GM23338 (cell line): ENCODE results near the gene EBF4. TPM values are rescaled to one million over a fixed set of nuclear protein-coding genes. Genes with fewer than 3 reads are reported as not detected.

Source experiments
- ATAC-seq: fragments of 200-7000 bp; cut with Tn5 transposase; 3 replicates; pipeline ENCODE4 v1.9.1; 2020
- DNase-seq: peaks from one replicate; pipeline ENCODE4 v3.0.0-alpha.2; 2015; ENCODE audit warnings: low spot score
- H2AFZ ChIP-seq: fragments of 200-600 bp; sonication (generic); 2 replicates; pipeline ENCODE4 v1.8.0; 2016; ENCODE audit warnings: antibody characterized with exemption, mild to moderate bottlenecking, moderate library complexity
- H3F3A ChIP-seq: fragments of 200-600 bp; sonication (generic); replicated peaks from 2 replicates; pipeline ENCODE4 v1.8.0; 2017; ENCODE audit warnings: antibody characterized with exemption, mixed run types, low read depth
- H3K27ac ChIP-seq: fragments of 200-600 bp; sonication (generic); 2 replicates; pipeline ENCODE4 v1.6.1; 2016; ENCODE audit warnings: low read depth
- H3K27me3 ChIP-seq: fragments of 200-600 bp; sonication (generic); 2 replicates; pipeline ENCODE4 v1.8.0; 2016; ENCODE audit warnings: mild to moderate bottlenecking, mixed run types, moderate library complexity; ENCODE audit not compliant: insufficient read depth
- H3K36me3 ChIP-seq: fragments of 200-600 bp; sonication (generic); 2 replicates; pipeline ENCODE4 v1.8.0; 2016; ENCODE audit warnings: mild to moderate bottlenecking; ENCODE audit not compliant: insufficient read depth
- H3K4me1 ChIP-seq: fragments of 200-600 bp; sonication (generic); 2 replicates; pipeline ENCODE4 v1.8.0; 2016; ENCODE audit warnings: mild to moderate bottlenecking, moderate library complexity; ENCODE audit not compliant: insufficient read depth
- H3K4me2 ChIP-seq: fragments of 200-600 bp; sonication (generic); 2 replicates; pipeline ENCODE4 v1.7.1; 2017; ENCODE audit warnings: mixed run types
- H3K4me3 ChIP-seq: fragments of 200-600 bp; sonication (generic); 2 replicates; pipeline ENCODE4 v1.6.1; 2016; ENCODE audit warnings: mixed run types
- H3K79me2 ChIP-seq: fragments of 200-600 bp; sonication (generic); replicated peaks from 2 replicates; pipeline ENCODE4 v1.8.0; 2017; ENCODE audit warnings: mild to moderate bottlenecking; ENCODE audit not compliant: insufficient read depth
- H3K9me2 ChIP-seq: fragments of 200-600 bp; sonication (generic); 2 replicates; pipeline ENCODE4 v1.8.0; 2017; ENCODE audit not compliant: insufficient read depth
- H4K20me1 ChIP-seq: fragments of 200-600 bp; sonication (generic); replicated peaks from 2 replicates; pipeline ENCODE4 v1.8.0; 2017; ENCODE audit warnings: mild to moderate bottlenecking; ENCODE audit not compliant: insufficient read depth
- H3K27ac Mint-ChIP-seq: 2 replicates; pipeline ENCODE4 v1.8.0; 2020; ENCODE audit warnings: inconsistent platforms, mild to moderate bottlenecking, moderate library complexity, mixed read lengths
- H3K27me3 Mint-ChIP-seq: 3 replicates; pipeline ENCODE4 v1.8.0; 2022; ENCODE audit warnings: low read depth, mild to moderate bottlenecking, moderate library complexity, mixed read lengths, inconsistent platforms; ENCODE audit not compliant: insufficient read depth, poor library complexity
- H3K36me3 Mint-ChIP-seq: 3 replicates; pipeline ENCODE4 v1.8.0; 2021; ENCODE audit warnings: low read depth, mild to moderate bottlenecking, inconsistent platforms, moderate library complexity, mixed read lengths
- H3K4me1 Mint-ChIP-seq: 3 replicates; pipeline ENCODE4 v1.8.0; 2020; ENCODE audit warnings: mild to moderate bottlenecking, inconsistent platforms, mixed read lengths
- H3K4me3 Mint-ChIP-seq: 3 replicates; pipeline ENCODE4 v1.8.0; 2021; ENCODE audit warnings: moderate library complexity, mild to moderate bottlenecking, inconsistent platforms, mixed read lengths
- H3K9me3 Mint-ChIP-seq: 3 replicates; pipeline ENCODE4 v1.8.0; 2020; ENCODE audit warnings: moderate library complexity, mild to moderate bottlenecking, inconsistent platforms, mixed read lengths
- CREB1 ChIP-seq: fragments of 250-450 bp; sonication (Bioruptor Pico); IDR thresholded peaks from 2 replicates; pipeline ENCODE4 v1.5.0; 2020; ENCODE audit warnings: low read depth, mild to moderate bottlenecking, moderate library complexity
- EZH2 ChIP-seq: fragments of 200-600 bp; sonication (generic); IDR thresholded peaks from one replicate; pipeline ENCODE4 v1.8.0; 2017; ENCODE audit warnings: antibody characterized with exemption, mild to moderate bottlenecking, low read depth; ENCODE audit not compliant: unreplicated experiment
- JUNB ChIP-seq: IDR thresholded peaks from one replicate; pipeline ENCODE4 v1.6.1; 2016; ENCODE audit warnings: antibody characterized with exemption; ENCODE audit not compliant: unreplicated experiment
- NANOG ChIP-seq: IDR thresholded peaks from 2 replicates; pipeline ENCODE4 v1.6.1; 2016; ENCODE audit warnings: antibody characterized with exemption, borderline replicate concordance
- POLR2AphosphoS5 ChIP-seq: IDR thresholded peaks from 2 replicates; pipeline ENCODE4 v1.6.1; 2016; ENCODE audit warnings: antibody characterized with exemption, low read depth
- STAT1 ChIP-seq: IDR thresholded peaks from one replicate; pipeline ENCODE4 v1.6.1; 2016; ENCODE audit warnings: antibody characterized with exemption; ENCODE audit not compliant: unreplicated experiment
- ZNF114 ChIP-seq: fragments of 250-450 bp; sonication (Bioruptor Pico); IDR thresholded peaks from 2 replicates; pipeline ENCODE4 v1.5.0; 2020; ENCODE audit warnings: mild to moderate bottlenecking, moderate library complexity
- ZNF331 ChIP-seq: fragments of 250-450 bp; sonication (Bioruptor Pico); IDR thresholded peaks from 2 replicates; pipeline ENCODE4 v1.5.0; 2020; ENCODE audit warnings: low read depth, mild to moderate bottlenecking, moderate library complexity
- polyA plus RNA-seq: library from polyadenylated mRNA; unstranded; fragments of >200 nt; fragmentation: Nextera tagmentation; extraction: Ambion mirVana; gene quantifications from 2 replicates; pipeline ENCODE4 v1.2.1, GENCODE V29; 2016
- total RNA-seq: library from RNA; depleted of rRNA; stranded (reverse); fragments of >200 nt; shearing (Covaris generic); gene quantifications from 2 replicates; pipeline ENCODE4 v1.2.3, GENCODE V29; 2014
- TF ChIP-seq, protein P1 (sequence below): IDR thresholded peaks from one replicate; pipeline ENCODE4 v1.6.1; 2018; ENCODE audit warnings: antibody characterized with exemption; ENCODE audit not compliant: unreplicated experiment
- TF ChIP-seq, protein P2 (sequence below): fragments of 250-450 bp; sonication (Bioruptor Pico); IDR thresholded peaks from 2 replicates; pipeline ENCODE4 v1.5.0; 2020; ENCODE audit warnings: mild to moderate bottlenecking, moderate library complexity
- TF ChIP-seq, protein P3 (sequence below), 2 experiments: fragments of 200-600 bp in 1 of 2; sonication (generic) in 1 of 2; conservative IDR thresholded peaks; 2 replicates each; pipeline versions ENCODE4 v1.5.1 to v1.6.1; 2016 to 2017; ENCODE audit warnings: antibody characterized with exemption in 2 of 2, low read depth in 2 of 2, mild to moderate bottlenecking in 2 of 2, moderate library complexity in 1 of 2
- TF ChIP-seq, protein P4 (sequence below): IDR thresholded peaks from 2 replicates; pipeline ENCODE4 v1.6.1; 2016; ENCODE audit warnings: antibody characterized with exemption

Gene EBF4
- total and polyA plus RNA-seq, 2 experiments from 2014 or later: 0.66 to 1.6 TPM

DNA sequence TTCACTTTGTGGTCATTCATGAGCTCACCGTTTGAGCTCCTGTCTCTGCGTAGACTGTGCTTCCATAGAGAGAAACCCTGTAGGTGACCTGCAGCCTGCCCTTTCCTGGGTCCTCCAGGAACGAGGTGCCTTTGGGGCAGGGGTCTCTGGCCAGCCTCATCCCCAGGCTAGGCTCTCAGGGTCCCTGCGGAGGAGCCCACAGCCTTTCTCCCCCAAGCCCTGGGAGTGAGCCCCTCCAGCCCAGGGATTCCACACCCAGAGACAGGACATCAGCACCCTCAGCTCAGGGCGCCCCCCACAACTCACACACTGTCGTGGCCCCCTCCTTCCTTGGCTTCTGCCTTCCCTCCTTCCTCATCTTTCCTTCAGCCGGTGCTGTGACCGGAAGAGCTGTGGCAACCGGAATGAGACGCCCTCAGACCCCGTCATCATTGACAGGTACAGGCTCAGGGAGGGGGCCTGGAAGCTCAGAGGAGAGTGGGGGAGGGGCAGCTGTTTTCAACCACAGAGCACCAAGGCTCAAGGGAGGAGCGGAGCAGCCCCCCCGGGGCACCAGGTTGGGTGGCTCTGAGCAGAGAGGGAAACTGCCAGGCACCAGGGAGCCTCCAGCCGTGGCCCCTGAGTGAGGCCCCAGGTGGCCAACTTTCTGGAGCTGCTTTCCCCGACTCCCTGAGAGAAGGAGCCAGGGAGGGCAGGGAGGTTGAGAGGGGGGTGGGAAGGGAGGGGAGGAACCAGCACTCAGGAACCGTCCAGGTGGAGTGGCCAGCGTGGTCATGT, 16.8 kb downstream of the EBF4 start:
- TF ChIP-seq, protein P1, sequence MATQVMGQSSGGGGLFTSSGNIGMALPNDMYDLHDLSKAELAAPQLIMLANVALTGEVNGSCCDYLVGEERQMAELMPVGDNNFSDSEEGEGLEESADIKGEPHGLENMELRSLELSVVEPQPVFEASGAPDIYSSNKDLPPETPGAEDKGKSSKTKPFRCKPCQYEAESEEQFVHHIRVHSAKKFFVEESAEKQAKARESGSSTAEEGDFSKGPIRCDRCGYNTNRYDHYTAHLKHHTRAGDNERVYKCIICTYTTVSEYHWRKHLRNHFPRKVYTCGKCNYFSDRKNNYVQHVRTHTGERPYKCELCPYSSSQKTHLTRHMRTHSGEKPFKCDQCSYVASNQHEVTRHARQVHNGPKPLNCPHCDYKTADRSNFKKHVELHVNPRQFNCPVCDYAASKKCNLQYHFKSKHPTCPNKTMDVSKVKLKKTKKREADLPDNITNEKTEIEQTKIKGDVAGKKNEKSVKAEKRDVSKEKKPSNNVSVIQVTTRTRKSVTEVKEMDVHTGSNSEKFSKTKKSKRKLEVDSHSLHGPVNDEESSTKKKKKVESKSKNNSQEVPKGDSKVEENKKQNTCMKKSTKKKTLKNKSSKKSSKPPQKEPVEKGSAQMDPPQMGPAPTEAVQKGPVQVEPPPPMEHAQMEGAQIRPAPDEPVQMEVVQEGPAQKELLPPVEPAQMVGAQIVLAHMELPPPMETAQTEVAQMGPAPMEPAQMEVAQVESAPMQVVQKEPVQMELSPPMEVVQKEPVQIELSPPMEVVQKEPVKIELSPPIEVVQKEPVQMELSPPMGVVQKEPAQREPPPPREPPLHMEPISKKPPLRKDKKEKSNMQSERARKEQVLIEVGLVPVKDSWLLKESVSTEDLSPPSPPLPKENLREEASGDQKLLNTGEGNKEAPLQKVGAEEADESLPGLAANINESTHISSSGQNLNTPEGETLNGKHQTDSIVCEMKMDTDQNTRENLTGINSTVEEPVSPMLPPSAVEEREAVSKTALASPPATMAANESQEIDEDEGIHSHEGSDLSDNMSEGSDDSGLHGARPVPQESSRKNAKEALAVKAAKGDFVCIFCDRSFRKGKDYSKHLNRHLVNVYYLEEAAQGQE: no peak
- no peak for TF ChIP-seq EZH2
- no peak for TF ChIP-seq JUNB
- TF ChIP-seq, protein P2, sequence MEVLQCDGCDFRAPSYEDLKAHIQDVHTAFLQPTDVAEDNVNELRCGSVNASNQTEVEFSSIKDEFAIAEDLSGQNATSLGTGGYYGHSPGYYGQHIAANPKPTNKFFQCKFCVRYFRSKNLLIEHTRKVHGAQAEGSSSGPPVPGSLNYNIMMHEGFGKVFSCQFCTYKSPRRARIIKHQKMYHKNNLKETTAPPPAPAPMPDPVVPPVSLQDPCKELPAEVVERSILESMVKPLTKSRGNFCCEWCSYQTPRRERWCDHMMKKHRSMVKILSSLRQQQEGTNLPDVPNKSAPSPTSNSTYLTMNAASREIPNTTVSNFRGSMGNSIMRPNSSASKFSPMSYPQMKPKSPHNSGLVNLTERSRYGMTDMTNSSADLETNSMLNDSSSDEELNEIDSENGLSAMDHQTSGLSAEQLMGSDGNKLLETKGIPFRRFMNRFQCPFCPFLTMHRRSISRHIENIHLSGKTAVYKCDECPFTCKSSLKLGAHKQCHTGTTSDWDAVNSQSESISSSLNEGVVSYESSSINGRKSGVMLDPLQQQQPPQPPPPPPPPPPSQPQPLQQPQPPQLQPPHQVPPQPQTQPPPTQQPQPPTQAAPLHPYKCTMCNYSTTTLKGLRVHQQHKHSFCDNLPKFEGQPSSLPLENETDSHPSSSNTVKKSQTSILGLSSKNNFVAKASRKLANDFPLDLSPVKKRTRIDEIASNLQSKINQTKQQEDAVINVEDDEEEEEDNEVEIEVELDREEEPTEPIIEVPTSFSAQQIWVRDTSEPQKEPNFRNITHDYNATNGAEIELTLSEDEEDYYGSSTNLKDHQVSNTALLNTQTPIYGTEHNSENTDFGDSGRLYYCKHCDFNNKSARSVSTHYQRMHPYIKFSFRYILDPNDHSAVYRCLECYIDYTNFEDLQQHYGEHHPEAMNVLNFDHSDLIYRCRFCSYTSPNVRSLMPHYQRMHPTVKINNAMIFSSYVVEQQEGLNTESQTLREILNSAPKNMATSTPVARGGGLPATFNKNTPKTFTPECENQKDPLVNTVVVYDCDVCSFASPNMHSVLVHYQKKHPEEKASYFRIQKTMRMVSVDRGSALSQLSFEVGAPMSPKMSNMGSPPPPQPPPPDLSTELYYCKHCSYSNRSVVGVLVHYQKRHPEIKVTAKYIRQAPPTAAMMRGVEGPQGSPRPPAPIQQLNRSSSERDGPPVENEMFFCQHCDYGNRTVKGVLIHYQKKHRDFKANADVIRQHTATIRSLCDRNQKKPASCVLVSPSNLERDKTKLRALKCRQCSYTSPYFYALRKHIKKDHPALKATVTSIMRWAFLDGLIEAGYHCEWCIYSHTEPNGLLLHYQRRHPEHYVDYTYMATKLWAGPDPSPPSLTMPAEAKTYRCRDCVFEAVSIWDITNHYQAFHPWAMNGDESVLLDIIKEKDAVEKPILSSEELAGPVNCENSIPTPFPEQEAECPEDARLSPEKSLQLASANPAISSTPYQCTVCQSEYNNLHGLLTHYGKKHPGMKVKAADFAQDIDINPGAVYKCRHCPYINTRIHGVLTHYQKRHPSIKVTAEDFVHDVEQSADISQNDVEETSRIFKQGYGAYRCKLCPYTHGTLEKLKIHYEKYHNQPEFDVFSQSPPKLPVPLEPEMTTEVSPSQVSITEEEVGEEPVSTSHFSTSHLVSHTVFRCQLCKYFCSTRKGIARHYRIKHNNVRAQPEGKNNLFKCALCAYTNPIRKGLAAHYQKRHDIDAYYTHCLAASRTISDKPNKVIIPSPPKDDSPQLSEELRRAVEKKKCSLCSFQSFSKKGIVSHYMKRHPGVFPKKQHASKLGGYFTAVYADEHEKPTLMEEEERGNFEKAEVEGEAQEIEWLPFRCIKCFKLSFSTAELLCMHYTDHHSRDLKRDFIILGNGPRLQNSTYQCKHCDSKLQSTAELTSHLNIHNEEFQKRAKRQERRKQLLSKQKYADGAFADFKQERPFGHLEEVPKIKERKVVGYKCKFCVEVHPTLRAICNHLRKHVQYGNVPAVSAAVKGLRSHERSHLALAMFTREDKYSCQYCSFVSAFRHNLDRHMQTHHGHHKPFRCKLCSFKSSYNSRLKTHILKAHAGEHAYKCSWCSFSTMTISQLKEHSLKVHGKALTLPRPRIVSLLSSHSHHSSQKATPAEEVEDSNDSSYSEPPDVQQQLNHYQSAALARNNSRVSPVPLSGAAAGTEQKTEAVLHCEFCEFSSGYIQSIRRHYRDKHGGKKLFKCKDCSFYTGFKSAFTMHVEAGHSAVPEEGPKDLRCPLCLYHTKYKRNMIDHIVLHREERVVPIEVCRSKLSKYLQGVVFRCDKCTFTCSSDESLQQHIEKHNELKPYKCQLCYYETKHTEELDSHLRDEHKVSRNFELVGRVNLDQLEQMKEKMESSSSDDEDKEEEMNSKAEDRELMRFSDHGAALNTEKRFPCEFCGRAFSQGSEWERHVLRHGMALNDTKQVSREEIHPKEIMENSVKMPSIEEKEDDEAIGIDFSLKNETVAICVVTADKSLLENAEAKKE (CRISPR knock-in tag): no peak
- TF ChIP-seq, protein P3, sequence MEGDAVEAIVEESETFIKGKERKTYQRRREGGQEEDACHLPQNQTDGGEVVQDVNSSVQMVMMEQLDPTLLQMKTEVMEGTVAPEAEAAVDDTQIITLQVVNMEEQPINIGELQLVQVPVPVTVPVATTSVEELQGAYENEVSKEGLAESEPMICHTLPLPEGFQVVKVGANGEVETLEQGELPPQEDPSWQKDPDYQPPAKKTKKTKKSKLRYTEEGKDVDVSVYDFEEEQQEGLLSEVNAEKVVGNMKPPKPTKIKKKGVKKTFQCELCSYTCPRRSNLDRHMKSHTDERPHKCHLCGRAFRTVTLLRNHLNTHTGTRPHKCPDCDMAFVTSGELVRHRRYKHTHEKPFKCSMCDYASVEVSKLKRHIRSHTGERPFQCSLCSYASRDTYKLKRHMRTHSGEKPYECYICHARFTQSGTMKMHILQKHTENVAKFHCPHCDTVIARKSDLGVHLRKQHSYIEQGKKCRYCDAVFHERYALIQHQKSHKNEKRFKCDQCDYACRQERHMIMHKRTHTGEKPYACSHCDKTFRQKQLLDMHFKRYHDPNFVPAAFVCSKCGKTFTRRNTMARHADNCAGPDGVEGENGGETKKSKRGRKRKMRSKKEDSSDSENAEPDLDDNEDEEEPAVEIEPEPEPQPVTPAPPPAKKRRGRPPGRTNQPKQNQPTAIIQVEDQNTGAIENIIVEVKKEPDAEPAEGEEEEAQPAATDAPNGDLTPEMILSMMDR (conservative IDR thresholded peaks at IDR 0.05; ENCODE audit: low read depth in 2 of 2): no peak
- no peak for TF ChIP-seq CREB1
- no peak for TF ChIP-seq ZNF114 (CRISPR knock-in tag)
- no peak for TF ChIP-seq STAT1
- TF ChIP-seq POLR2AphosphoS5: no peak
- TF ChIP-seq ZNF331: no peak
- no peak for TF ChIP-seq NANOG
- TF ChIP-seq, protein P4, sequence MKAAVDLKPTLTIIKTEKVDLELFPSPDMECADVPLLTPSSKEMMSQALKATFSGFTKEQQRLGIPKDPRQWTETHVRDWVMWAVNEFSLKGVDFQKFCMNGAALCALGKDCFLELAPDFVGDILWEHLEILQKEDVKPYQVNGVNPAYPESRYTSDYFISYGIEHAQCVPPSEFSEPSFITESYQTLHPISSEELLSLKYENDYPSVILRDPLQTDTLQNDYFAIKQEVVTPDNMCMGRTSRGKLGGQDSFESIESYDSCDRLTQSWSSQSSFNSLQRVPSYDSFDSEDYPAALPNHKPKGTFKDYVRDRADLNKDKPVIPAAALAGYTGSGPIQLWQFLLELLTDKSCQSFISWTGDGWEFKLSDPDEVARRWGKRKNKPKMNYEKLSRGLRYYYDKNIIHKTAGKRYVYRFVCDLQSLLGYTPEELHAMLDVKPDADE: no peak
- H3K4me2 ChIP-seq: peak overlapping the region; percentile 51; the same call in 1 of the 2 replicates
- peaks cover 34% of the 10 kb centered on the region for H3K4me1 ChIP-seq
- ATAC-seq: peak; percentile 16
- Mint-ChIP-seq H3K36me3 (no peaks in the 10 kb centered on the region), H3K4me1 (peaks cover 31% of the 10 kb centered on the region), H3K27ac (no peak overlapping the region), H3K9me3 (no peaks in the 10 kb centered on the region), H3K4me3 (no peak overlapping the region; the same call in 2 of the 3 replicates), H3K27me3 (peaks cover 19% of the 10 kb centered on the region)
- no peaks in the 10 kb centered on the region for H3K79me2 ChIP-seq
- H3K36me3 ChIP-seq: no peaks in the 10 kb centered on the region
- no peak for DNase-seq
- H3K4me3 ChIP-seq: no peak overlapping the region
- H3F3A ChIP-seq: no peaks in the 10 kb centered on the region
- no peaks in the 10 kb centered on the region for H3K9me2 ChIP-seq
- 0 out of 2 replicates have a peak overlapping the region, but pooled peaks have one; percentile 47 for H2AFZ ChIP-seq
- H4K20me1 ChIP-seq: no peaks in the 10 kb centered on the region
- peaks cover 31% of the 10 kb centered on the region for H3K27me3 ChIP-seq
- H3K27ac ChIP-seq: no peak overlapping the region
